HepG2 (cell line): ENCODE measurements around the gene MAP2K3. TPM values are rescaled to one million over a fixed set of nuclear protein-coding genes. Genes with fewer than 3 reads are reported as not detected.
A peak's percentile ranks its signal among the peaks of the same experiment; 100 is the strongest.

Experiments used
- ATAC-seq: fragments of 200-7000 bp; cut with Tn5 transposase; 3 replicates; pipeline ENCODE4 v1.9.1; 2020; ENCODE audit warnings: mild to moderate bottlenecking, moderate library complexity
- BruUV-seq: library from RNA; stranded (reverse); fragments of 400-500 nt; replicated peaks from 2 replicates; lab custom pipeline; 2021; lab: Mats Ljungman, UMichigan
- CTCF ChIA-PET: fragments of 300-600 bp; formaldehyde crosslinking; extraction: SDS; loops from one replicate; lab custom pipeline; 2021; ENCODE audit warnings: low total read pairs, inconsistent platforms, low intra/inter-chr PET ratio; lab: Yijun Ruan, JAX
- POLR2A ChIA-PET: fragments of 350-600 bp; sonication (Branson Sonifier 250); formaldehyde crosslinking; loops from one replicate; lab custom pipeline; 2020; ENCODE audit warnings: antibody characterized with exemption, inconsistent platforms; lab: Yijun Ruan, JAX
- DNase-seq: peaks from one replicate; pipeline ENCODE4 v3.0.0-alpha.2; 2015; ENCODE audit warnings: low spot score
- FAIRE-seq: peaks from 3 replicates; lab custom pipeline; 2011; peaks lifted over from hg19 to GRCh38; lab: Jason Lieb, UNC
- H2AFZ ChIP-seq: one replicate; pipeline ENCODE4 v1.6.1; 2011; ENCODE audit warnings: low read length, inconsistent platforms
- H3K27ac ChIP-seq: fragments of 300-600 bp; 3 replicates; pipeline ENCODE4 v1.8.0; 2011; ENCODE audit warnings: mixed run types, mild to moderate bottlenecking, mixed read lengths, low read length, inconsistent platforms; ENCODE audit not compliant: insufficient read depth; ENCODE audit errors: extremely low read length
- H3K27me3 ChIP-seq, 2 experiments: fragments of 200-600 bp in 1 of 2; 2 replicates in 1 of 2; 3 replicates in 1 of 2; pipeline versions ENCODE4 v1.6.0 to v1.8.0; 2011; ENCODE audit warnings: low read length in 2 of 2, mild to moderate bottlenecking in 2 of 2, moderate library complexity in 2 of 2, inconsistent platforms in 1 of 2; ENCODE audit not compliant: insufficient read depth in 2 of 2, control insufficient read depth in 1 of 2
- H3K36me3 ChIP-seq, 2 experiments: fragments of 200-600 bp in 1 of 2; replicated peaks in 1 of 2; 2 replicates in 1 of 2; 3 replicates in 1 of 2; pipeline versions ENCODE4 v1.5.1 to v1.8.0; 2011; ENCODE audit warnings: low read length in 2 of 2, inconsistent platforms in 1 of 2; ENCODE audit not compliant: insufficient read depth in 2 of 2, control insufficient read depth in 1 of 2
- H3K4me1 ChIP-seq: 2 replicates; pipeline ENCODE4 v1.5.1; 2012; ENCODE audit warnings: low read length, inconsistent platforms; ENCODE audit not compliant: insufficient read depth
- H3K4me2 ChIP-seq: 2 replicates; pipeline ENCODE4 v1.6.0; 2011; ENCODE audit warnings: low read depth, low read length, inconsistent platforms
- H3K4me3 ChIP-seq, 3 experiments: fragments of 200-600 bp in 1 of 3; sonication (generic), shearing (Covaris generic) in 1 of 3; replicated peaks in 1 of 3; 2 replicates each; pipeline ENCODE4 v1.5.1; 2011 to 2016; ENCODE audit warnings: low read length in 3 of 3, inconsistent platforms in 2 of 3, low read depth in 2 of 3, mild to moderate bottlenecking in 2 of 3, control low read depth in 1 of 3, mixed read lengths in 1 of 3; ENCODE audit not compliant: insufficient read depth in 1 of 3
- H3K79me2 ChIP-seq: one replicate; pipeline ENCODE4 v1.6.1; 2011; ENCODE audit warnings: low read length, inconsistent platforms; ENCODE audit not compliant: insufficient read depth
- H3K9ac ChIP-seq: 2 replicates; pipeline ENCODE4 v1.6.0; 2011; ENCODE audit warnings: mild to moderate bottlenecking, low read depth, low read length, inconsistent platforms; ENCODE audit not compliant: insufficient read depth
- H3K9me3 ChIP-seq: 2 replicates; pipeline ENCODE4 v1.5.1; 2012; ENCODE audit warnings: mild to moderate bottlenecking, low read length
- H4K20me1 ChIP-seq: 2 replicates; pipeline ENCODE4 v1.6.0; 2011; ENCODE audit warnings: inconsistent platforms, mild to moderate bottlenecking, low read length, moderate library complexity; ENCODE audit not compliant: insufficient read depth
- ATF7 ChIP-seq, 2 experiments: fragments of 450-650 bp in 1 of 2; sonication (generic) in 1 of 2; formaldehyde crosslinking in 1 of 2; IDR thresholded peaks; 2 replicates each; pipeline versions ENCODE4 v1.4.0 to v1.6.1; 2016 to 2020; ENCODE audit warnings: antibody characterized with exemption in 1 of 2, mild to moderate bottlenecking in 1 of 2, missing genetic modification reagents in 1 of 2
- CHCHD3 ChIP-seq: sonication (generic); formaldehyde crosslinking; IDR thresholded peaks from 2 replicates; pipeline ENCODE4 v1.8.0; 2022; ENCODE audit warnings: mild to moderate bottlenecking, missing genetic modification reagents, moderate library complexity
- CHD4 ChIP-seq: fragments of 200-600 bp; sonication (generic); IDR thresholded peaks from 2 replicates; pipeline ENCODE4 v1.7.0; 2017; ENCODE audit warnings: mild to moderate bottlenecking, low read length, borderline replicate concordance
- ELF4 ChIP-seq: sonication (generic); formaldehyde crosslinking; IDR thresholded peaks from 2 replicates; pipeline ENCODE4 v1.5.0; 2020; ENCODE audit warnings: missing genetic modification reagents, mild to moderate bottlenecking, moderate library complexity, borderline replicate concordance
- HES4 ChIP-seq: sonication (generic); formaldehyde crosslinking; IDR thresholded peaks from 2 replicates; pipeline ENCODE4 v1.9.0; 2021; ENCODE audit warnings: mild to moderate bottlenecking, missing genetic modification reagents, borderline replicate concordance
- NFYC ChIP-seq: IDR thresholded peaks from 2 replicates; pipeline ENCODE4 v1.6.1; 2016; ENCODE audit warnings: missing genetic modification reagents, missing compliant biosample characterization
- RFXAP ChIP-seq: sonication (generic); formaldehyde crosslinking; IDR thresholded peaks from 2 replicates; pipeline ENCODE4 v1.4.0; 2020; ENCODE audit warnings: missing genetic modification reagents, borderline replicate concordance
- RNF2 ChIP-seq: fragments of 450-650 bp; conservative IDR thresholded peaks from 2 replicates; pipeline ENCODE4 v1.6.1; 2016; ENCODE audit warnings: low read depth
- SP2 ChIP-seq: sonication (generic); formaldehyde crosslinking; IDR thresholded peaks from 2 replicates; pipeline ENCODE4 v1.5.1; 2020; ENCODE audit warnings: mild to moderate bottlenecking, missing genetic modification reagents
- ZNF430 ChIP-seq: sonication (generic); formaldehyde crosslinking; IDR thresholded peaks from 2 replicates; pipeline ENCODE4 v1.9.0; 2021; ENCODE audit warnings: mild to moderate bottlenecking, missing genetic modification reagents
- WGBS: methylation state at CpG from one replicate; pipeline ENCODE4 v1.1.6; 2017; ENCODE audit warnings: low lambda C conversion rate; 5-methylcytosine and 5-hydroxymethylcytosine counted together
- in situ Hi-C: cut with HindIII; loops from 2 replicates; pipeline ENCODE4 v1.10.0; 2017; ENCODE audit warnings: low pct_unique_long_range_greater_than_20kb; ENCODE audit not compliant: extremely low pct_ligation_motif_present
- intact Hi-C: fragments of 100-400 bp; cut with micrococcal nuclease; formaldehyde crosslinking; loops from one replicate; pipeline ENCODE4 v1.10.0; 2022; ENCODE audit not compliant: unreplicated experiment
- polyA plus RNA-seq, 8 experiments: library from polyadenylated mRNA; depleted of rRNA in 3 of 8; stranded (reverse) in 7 of 8; unstranded in 1 of 8; fragments of >200 nt; fragmentation: Illumina TruSeq in 4 of 8; extraction: Trizol in 4 of 8; gene quantifications; 2 replicates each; pipeline versions ENCODE4 v1.2.1 to v1.2.3, GENCODE V29; 2011 to 2016; ENCODE audit warnings: low read depth in 4 of 8, missing spikeins in 1 of 8, mixed read lengths in 1 of 8; ENCODE audit not compliant: insufficient read depth in 1 of 8
- total RNA-seq, 5 experiments: library from RNA; depleted of rRNA; stranded (reverse); fragments of >200 nt; fragmentation: Illumina TruSeq; extraction: Trizol; gene quantifications; 2 replicates each; pipeline ENCODE4 v1.2.3, GENCODE V29; 2016; ENCODE audit warnings: low read depth in 1 of 5
- TF ChIP-seq, protein P1 (sequence below): IDR thresholded peaks from 2 replicates; pipeline ENCODE4 v1.6.1; 2016; ENCODE audit warnings: low read depth, control low read depth

Gene MAP2K3
- total and polyA plus RNA-seq, 2 of the 13 experiments (the other 11 are each of a cell fraction or from before 2014, with no cell fraction given), result 20.5 to 27.4 TPM

- TF ChIP-seq, protein P1, sequence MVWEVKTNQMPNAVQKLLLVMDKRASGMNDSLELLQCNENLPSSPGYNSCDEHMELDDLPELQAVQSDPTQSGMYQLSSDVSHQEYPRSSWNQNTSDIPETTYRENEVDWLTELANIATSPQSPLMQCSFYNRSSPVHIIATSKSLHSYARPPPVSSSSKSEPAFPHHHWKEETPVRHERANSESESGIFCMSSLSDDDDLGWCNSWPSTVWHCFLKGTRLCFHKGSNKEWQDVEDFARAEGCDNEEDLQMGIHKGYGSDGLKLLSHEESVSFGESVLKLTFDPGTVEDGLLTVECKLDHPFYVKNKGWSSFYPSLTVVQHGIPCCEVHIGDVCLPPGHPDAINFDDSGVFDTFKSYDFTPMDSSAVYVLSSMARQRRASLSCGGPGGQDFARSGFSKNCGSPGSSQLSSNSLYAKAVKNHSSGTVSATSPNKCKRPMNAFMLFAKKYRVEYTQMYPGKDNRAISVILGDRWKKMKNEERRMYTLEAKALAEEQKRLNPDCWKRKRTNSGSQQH (CRISPR knock-in tag), result no peak
- no peak for TF ChIP-seq NFYC
- no peak for TF ChIP-seq SP2 (CRISPR knock-in tag)
Measured at GRCh38 chr17:21269394-21269793, 15.1 kb upstream of the MAP2K3 start (continued).

GRCh38 chr17:21271454-21272183, 12.9 kb upstream of the MAP2K3 start:
- Histone ChIP-seq H4K20me1 (no peaks in the 10 kb centered on the region), H3K9me3 (no peaks in the 10 kb centered on the region), H2AFZ (no peak overlapping the region), H3K79me2 (no peaks in the 10 kb centered on the region), H3K27ac (no peak overlapping the region), H3K4me2 (no peak overlapping the region), H3K36me3 (no peaks in the 10 kb centered on the region), H3K27me3 (peaks cover 0 to 26% of the 10 kb centered on the region in 2 experiments; a peak in 4 of 5 replicates)
- WGBS, result 53% methylated on average over 8 of the region's 10 CpGs
- ATAC-seq, result no peak
- intact Hi-C loops, result no loop called here
- in situ Hi-C loops, result no loop called here
- no peak for FAIRE-seq
- CTCF ChIA-PET, result no interaction called here
- TF ChIP-seq HES4 (CRISPR knock-in tag), result no peak
- no peak for TF ChIP-seq CHCHD3
- no peak for TF ChIP-seq ELF4 (CRISPR knock-in tag)
- no peak for TF ChIP-seq ZNF430 (CRISPR knock-in tag)
- no peak for TF ChIP-seq CHD4
- no peak for TF ChIP-seq RNF2
- TF ChIP-seq RFXAP, result no peak
- TF ChIP-seq ATF7 (IDR thresholded peaks at IDR 0.05), result peak; percentile 70
- TF ChIP-seq ATF7 (CRISPR knock-in tag; IDR thresholded peaks at IDR 0.05), result no peak
- TF ChIP-seq, all 625 proteins: peak for 1
- H3K4me1 ChIP-seq, result peaks cover 24% of the 10 kb centered on the region
- no peak overlapping the region for H3K4me3 ChIP-seq
- POLR2A ChIA-PET, result no interaction called here
- BruUV-seq, result no TSS peak
- DNase-seq, result no peak
- H3K9ac ChIP-seq, result no peak overlapping the region
